Dedifferentiated amniotic fluid mesenchymal stem cell (primary cell): ENCODE results near the gene SLC26A6.
A peak's percentile ranks its signal among the peaks of the same experiment; 100 is the strongest.

Source experiments
- DNase-seq: peaks from one replicate; pipeline ENCODE4 v3.0.0-alpha.2; 2016; ENCODE audit errors: extremely low spot score

Gene SLC26A6

DNA sequence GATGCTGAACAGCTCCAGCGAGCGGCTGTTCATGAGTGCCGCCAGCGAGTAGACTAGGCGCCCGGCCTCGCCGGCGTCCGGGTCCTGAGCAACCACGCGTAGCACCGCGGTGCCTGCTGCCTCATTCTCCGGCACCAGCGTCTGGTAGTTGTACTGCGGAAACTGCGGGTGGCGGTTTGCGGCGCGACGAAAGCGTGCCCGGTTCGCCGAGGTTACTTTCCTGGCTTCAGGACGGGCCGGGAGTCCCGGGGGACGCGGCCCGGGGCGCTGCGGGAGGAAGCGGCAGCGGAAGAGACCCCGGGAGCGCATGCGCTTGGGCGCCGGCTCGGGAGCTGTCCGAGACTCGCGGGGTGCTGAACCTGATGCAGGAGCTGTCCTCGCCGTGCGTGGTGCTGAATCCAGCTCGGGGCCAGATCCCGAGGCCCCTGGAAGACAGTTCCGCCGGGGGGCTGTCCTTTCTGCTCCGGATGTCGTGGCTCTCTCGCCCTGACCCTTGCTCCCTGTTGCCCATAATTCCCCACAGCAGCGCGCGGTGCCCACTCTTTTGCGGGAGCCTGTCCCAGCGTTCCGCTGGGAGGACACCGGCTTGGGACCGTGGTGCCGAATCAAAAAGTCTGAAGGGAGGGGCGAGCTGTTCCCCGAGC is 26.4 kb upstream of the SLC26A6 start:
- DNase-seq = no peak

DNA sequence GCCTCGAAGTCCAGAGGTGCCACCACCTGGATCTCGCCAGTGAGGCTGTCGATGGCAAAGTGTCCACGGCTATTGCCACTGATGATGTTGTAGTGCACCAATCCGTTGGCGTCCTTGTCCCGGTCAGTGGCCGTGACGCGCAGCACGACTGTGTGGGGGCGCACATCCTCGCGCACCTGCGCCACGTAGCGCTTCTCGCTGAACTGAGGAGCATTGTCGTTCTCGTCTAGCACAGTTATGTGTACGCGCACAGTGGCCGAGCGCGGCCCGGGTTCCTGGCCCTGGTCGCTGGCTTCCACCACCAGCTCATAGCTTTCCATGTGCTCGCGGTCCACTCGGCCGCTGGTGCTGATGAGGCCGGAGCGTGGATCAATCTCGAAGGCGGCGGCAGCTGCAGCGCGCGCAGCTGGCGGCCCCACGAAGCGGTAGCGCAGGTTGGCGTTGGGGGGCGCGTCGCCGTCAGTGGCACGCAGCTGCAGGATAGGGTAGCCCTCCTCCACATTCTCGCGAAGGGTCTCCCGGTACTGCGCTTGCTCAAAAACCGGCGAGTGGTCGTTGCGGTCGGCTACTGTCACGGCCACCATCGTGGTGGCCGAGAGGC is 25.6 kb upstream of the SLC26A6 start:
- DNase-seq = no peak

DNA sequence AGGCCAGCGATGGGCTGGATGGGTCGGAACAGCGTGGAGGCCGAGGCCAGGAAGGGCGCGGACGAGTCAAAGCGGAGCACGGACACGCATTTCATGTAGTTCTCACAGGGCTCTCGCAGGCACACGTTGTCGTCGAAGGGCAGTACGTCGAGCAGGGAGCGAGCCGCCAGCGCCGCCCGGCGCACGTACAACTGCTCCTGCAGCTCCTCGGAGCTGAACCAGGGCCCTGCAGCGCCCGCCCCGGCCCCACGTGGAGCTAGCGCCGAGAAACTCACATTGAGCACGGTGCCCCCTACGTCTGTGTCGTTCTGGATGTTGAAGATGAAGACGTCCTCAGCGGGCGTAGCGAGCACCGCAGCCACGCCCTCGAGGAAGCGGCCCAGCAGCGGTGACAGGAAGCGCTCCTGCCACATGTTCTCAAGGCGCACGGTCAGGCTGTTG is 21.6 kb upstream of the SLC26A6 start:
- no peak for DNase-seq

DNA sequence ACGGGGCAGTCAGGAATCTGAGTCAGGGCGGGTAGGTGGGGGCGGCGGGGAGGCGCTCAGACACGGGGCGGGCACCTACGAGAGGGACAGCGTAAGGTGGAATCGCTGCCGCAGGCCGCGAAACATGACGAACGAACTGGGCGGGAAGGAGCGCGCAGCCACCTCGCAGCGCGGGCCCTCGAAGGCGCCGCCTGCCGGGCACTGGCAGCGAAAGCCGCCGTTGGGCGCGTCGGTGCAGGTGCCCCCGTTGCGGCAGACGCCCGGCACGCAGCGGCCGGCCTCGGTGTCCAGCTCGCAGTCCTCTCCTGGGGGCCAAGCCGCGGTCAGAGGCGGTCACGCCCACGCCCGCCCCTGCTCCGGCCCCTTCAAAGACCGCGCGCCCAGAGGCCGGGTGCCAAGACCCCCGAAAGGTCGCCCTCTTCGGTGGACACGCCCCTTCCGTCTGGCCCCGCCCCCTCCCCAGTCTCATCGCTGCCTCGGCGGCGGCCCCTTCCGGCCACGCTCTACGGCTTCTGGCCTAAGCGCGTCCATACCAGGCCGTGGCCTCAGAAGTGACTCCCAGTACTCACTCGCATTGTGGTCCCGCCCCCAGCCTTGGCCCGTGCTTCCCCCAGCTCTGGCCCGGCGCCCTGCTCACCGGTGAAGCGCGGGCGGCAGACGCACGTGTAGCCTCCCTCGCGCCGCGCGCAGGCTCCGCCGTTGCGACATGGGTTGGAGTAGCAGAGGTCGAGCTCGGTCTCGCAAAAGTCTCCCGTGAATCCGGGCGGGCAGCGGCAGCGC is 21.0 kb upstream of the SLC26A6 start:
- DNase-seq = no peak

DNA sequence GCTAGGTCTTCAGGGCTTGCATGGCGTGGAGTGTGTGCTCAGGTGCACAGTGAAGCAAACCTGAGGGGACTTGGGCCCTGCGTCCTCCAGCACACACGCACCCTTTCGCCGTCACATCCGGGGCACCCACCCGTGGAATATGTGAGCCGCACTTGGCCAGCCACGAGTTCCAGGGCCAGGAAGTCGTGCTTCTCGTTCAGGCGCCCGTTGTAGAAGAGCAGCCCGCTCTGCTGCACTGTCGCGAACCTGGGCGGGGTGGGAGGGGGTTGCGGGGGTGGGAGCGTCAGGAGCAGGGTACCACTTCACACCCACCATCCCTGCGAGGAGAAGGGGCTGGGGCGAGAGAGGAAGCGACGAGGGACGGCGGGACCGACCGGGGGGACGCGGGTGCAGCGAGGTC is 20.3 kb upstream of the SLC26A6 start:
- DNase-seq = no peak

DNA sequence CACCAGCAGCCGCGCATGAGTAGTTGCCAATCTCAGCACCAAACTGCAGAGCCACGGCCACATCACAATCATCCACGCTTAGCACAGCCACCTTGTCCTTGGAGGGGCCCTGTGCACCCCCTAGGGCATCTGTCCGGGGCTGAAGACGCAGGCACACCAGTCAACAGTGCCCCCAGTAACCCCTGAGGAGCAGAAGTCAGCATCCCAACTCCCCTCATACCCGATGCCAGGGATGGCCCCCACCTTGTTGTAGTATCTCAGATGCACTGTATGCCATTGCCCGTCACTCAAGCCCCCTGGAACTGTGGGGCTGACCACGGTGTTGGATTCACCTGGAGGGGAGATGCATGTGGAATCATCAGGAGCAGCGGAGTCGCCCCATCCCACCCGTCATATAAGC is 19.8 kb upstream of the SLC26A6 start:
- no peak for DNase-seq

DNA sequence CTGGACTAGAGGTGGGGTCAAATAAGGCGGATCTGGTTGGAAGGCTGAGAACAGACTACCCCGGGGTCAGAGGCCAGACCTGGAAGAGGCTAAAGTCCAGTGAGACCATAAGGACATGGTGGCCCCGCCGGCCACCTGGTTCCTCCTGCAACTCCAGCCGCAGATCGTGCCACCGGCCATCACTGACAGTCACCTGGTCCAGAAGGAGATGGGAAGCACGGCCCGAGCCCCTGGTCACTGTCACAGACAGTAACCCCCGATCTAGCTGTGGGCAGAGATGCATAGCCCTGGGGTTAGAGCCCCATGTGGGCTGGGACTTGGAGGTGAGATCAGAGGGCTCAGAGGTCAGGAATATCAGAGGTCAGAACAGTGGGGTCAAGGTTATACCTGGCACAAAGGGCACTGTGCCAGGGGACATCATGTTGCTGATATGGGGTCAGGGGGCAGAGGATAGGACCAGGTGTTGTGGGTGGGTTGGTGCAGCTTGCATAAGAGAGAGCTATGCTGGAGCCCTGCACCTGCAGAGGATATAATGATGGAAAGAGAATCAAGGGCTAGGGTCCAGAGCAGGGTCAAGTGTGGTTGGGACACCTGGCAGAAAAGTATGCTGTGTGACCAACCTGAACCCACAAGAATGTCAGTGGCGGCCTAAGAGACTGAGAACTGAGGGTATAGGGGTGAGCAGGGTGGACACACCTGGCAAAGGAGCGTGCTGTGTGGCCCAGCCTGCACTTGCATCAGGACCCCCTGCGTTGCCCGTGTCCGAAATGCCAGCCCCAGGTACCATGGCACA is 17.9 kb upstream of the SLC26A6 start:
- DNase-seq = no peak

DNA sequence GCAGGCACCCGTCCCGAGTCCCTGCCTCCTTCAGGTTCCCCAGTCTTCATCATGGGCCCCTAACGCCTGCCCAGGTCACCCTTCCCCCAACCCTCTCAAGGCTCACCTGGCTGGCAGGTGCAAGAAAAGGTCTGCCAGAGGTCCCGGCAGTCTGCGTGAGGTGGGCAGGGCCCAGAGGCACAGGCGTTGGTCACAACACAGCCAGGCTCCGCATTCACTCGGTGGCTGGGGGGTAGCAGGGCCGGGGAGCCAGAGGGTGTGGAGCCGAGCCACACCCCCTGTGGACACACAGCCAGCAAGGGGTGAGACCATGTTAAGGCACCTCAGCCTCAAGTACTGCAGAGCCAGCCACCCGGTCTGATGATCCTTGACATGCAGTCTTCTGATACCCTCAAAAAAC is 16.5 kb upstream of the SLC26A6 start:
- no peak for DNase-seq

DNA sequence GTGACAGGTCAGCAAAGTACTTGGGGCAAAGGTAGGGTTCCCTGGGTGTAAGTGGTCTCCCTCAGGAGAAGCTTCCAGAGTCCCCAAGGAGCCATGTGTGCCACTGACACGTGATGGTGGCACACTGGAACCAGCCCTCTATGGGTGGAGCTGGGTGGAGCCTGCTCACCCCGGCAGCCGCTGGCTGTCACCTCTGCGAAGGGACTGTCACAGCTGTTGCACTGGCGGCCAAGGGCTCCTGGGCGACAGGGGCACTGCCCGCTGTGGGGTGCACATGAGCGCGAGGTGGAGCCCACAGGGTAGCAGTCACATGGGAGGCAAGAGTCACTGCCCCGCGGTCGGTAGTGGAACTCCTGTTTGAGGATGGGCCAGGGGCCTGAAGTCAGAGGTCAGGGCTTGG is 15.5 kb upstream of the SLC26A6 start:
- DNase-seq = no peak

DNA sequence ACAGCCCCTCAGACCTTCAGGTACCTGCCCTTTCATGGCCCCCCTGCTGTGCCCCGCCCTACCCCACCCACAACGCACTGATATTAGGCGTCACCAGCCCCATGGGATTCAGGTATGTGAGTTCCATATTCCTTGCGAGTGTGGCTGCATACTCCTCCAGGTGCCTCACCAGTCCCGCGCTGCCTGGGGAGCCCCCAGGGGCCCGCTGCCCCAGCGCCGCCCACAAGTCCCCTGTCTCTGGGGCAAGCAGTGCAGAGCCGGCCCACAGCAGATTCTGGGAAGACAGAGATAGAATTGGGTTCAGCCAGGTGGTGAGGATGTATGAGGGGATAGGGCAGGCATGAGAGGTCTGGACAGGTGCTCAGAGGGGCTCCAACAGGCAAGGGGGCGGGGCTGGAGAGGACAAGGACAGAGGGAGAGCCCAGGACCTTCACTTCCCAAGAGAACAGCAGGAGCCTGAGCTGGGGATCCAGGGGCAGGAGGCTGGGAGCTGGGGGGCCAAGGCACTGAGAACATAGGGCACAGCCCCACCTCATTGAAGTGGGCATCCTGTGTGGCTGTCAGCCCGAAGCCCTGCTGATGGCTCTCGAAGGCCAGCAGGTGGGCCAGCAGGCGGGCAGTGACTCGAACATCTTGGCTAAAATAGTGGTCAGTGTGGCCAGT is 13.1 kb upstream of the SLC26A6 start:
- DNase-seq = no peak

DNA sequence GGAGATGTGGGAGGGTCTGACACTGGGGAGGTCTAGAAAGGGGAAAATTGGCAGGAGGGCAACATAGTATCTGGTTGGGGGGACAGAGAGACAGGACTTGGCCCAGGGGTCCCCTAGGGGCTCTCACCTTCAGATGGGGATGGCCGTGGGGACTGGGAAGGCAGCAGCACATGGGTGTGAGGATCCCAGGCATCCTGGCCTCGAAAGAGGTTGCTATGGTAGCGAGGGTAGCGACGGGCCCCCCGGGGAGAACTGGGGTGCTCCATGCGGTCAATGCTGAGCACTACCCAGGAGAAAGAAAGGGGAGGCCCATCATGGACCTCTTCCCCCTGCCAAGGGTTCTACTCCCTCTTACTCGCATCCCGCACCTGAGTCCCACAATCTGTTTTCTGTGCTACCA is 12.5 kb upstream of the SLC26A6 start:
- no peak for DNase-seq

DNA sequence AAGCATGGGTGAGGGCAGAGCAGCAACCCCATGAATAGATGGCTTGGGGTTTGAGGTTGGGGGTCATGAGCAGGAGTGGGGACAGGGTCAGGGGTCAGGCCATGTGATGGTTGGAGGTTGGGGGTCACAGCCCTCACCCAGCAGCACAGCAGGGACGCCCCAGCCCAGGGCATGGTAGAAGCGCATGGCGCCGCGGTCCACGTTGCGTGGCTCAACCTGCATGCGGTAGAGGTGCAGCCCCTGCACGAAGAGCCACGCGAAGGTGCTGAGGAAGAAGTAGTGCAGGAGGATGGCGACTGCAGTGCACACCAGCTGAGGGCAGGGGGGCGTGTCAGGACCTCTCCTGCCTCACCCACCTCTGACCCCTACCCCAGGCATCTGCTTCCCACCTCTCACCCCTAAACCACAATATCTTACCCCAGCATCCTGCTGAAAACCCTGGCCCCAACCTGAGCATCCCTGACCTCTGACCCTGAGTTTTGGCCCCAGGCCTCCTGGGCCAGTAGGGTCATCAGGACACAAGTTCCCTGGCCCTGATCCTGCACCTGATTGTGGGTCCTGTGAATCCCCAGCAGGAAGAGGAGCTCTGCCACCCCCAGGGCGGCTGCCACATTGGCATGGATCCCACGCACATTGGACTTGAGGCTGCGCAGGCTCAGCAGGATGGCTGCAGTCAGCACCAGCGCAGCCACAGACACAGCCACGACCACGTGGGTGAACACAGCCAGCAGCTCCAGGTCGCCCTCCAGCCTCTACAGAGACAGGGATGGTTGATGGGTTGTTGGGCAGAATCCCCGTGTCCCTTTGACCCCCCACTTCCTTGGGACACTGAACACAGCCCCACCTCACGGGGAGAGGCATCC is 9.9 kb upstream of the SLC26A6 start:
- no peak for DNase-seq

DNA sequence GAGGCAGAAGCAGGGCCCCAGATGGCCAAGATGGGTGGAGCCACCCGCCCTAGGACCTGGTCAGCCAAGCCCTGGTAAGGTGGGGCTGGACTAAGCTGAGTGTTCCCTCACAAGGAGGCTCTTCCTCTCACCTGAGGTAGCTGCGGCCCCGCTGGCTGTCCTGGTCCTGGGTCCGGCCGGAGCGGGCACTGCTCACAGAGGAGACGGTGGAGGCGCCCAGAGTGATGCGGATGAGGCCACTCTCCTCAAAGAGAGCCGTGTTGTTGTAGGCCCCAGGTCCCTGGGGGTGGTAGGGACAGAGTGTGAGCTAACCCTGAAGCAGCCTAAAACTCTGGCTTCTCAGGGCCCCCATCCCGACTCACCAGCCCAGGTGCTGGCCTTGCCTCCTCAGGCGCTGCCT is 7.3 kb upstream of the SLC26A6 start:
- DNase-seq = no peak

DNA sequence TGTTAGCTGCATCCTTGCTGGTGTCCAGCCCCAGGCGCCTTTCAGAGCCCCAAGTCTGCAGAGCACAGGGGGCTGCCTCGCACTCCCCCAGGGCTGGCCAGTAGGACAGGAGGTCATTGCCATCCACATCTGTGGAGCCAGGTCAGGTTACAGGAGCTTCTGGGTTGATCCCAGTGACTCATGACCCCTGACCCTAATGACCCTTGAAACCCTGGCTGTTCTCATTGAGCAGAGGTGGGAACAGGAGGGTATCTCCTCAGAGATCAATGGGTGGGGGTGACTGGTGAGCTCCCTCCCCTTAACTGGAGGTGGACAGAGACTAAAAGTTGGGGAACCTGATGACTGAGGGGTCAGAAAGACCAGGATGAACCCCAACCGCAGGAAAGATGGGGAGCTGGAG is 6.1 kb upstream of the SLC26A6 start:
- DNase-seq = no peak

DNA sequence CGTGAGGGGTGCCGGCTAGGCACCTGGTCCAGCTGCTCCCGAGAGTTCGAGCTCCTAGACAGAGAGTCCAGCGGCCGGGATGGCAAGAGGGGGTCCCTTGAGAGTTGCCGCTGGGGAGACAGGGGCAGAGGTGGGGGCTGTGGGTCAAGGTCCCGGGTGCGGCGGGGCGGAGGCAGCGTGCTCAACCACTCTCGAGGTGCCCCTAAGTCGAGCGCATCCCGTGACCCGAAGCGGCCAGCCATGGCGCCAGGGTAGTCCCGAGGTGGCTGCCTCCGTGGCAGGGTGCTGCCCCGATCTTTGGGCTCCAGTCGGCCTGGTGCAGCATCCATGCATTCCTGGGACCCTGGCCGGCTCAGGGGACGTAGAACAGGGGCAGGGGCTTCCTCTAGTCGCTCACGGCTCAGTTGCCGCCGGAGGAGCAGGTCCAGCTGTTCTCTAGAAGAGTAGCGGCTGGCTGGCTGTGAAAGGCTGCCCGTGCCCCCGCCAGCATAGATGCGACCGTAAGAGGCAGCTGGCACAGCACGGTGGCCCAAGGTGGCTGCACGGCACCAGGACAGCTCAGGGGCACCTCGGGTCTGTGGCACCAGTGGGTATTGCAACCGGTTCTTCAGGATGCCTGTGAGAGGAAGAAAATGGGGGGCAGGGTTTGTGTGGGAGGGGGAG is 4.8 kb upstream of the SLC26A6 start:
- no peak for DNase-seq

DNA sequence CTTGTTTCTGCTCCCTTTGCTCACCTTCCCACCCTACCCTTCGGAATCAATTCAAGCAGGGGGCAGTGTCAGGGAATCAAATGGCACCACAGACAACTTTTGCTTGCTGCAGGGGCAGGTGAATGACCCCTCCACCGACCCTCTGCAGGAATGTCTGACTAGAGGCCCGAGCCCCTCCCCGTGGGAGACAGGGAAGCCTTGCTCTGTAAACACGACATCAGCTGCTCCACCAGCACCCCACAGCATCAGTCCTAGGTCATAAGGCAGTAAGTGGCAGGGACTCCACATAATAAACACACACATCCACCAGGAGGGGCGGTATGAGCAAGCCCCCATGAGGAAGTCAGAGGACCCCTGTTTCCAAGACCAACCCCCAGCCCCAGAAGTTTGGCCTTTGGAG is 2.0 kb upstream of the SLC26A6 start:
- DNase-seq = no peak

DNA sequence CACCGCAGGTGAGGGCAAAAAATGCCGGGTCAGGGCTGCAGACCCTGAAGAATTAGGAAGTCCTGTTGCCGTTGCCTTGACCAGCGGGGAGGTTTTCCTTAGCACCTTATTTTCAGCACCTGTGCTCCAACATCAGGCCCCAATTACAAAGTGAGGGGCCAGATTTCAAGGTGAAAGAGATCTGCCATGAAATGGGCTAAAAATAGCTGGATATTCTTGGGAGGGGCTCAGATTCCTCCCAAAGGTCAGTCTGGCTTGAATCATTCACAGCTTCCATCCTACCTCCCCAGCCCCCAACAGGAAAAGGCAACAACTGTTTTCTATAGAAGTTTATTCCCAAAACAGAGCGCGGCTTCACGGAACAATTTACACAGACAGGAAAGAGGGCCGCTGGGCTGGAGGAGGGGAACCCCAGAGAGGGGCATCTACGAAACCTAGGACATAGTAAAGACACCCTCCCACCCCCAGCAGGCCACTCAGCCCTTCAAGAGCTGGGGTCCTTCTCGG is 941 bp upstream of the SLC26A6 start:
- DNase-seq = no peak

DNA sequence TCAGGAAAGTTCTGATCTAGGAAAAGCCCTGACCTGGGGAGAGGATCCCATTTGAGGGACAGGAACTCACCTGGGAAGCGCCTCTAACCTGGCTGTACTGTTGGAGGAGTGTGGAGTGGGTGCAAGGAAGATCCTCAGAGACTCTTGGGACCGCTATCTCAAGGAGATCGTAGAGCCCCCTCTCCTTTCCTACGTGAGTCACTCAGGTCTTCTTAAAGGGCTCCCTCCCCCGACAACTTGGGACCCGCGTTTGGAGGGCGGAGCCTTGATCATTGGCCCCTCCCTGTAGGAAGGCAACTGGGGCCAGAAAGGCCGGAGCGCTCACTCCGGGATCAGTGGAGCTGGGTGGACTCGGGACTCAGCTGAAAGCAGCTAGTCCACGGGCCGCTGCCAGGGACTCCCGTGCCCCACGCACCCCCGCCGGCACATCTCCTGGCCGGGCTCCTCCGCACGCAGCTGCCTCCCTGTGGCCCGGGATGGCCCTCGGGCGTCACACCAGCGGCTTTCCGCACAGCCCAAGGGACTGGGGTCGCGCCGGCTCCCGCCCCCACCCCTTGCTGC is 520 bp downstream of the SLC26A6 start:
- peak; percentile 25 for DNase-seq

DNA sequence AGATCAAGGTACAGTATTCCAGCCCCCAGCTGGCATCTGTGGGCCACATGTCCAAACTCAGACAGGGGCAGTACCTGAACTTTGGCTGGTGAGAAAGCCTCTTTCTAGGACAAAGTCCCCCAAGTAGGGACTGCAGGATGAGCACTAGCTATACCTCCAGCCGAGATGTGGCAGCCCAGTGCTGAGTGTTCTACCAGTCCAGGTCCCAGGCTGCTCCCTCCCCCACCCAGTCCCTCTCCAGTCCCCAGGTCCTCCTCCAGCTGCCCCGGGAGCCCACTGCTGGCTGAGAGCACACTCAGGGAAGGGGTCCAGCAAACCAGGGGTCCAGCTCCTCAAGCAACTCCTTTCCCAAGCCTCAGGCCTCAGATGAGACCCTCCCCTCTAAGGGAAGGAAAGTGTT is 1.5 kb downstream of the SLC26A6 start:
- no peak for DNase-seq

DNA sequence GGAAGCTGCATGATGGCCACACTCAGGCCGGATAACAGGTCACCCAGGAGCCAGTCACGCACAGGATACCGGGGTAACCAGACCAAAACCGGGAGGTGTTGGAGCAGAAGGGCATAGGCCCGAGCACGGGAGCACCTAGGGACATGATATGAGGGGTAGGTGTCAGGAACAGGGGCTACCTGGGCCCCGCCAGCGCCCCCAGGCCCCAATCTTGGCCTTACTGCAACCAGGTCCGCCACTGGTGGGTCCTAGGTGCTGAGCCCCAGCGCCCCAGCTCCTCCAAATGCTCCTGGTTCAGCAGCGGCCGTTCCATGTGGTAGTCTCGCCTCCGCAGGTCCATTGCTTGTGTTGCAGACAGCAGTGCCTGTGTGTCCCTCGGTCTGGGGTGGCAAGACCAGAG is 2.0 kb downstream of the SLC26A6 start:
- DNase-seq = no peak
